ENCODE measurements around the gene TGFBR1. TPM values are rescaled to one million over a fixed set of nuclear protein-coding genes. Genes with fewer than 3 reads are reported as not detected.
A peak's percentile ranks its signal among the peaks of the same experiment; 100 is the strongest.

Gene TGFBR1
- total RNA-seq (2014; rRNA removed) (9.5 and 13.2 TPM in 2 replicates), Bru-seq, nascent RNA (percentile 66 among the genes with signal in this experiment), BruChase-seq, experiment 1, labeled RNA remaining after a 6-hour chase (percentile 74 among the genes with signal in this experiment), BruChase-seq, experiment 2, labeled RNA remaining after a 2-hour chase (percentile 70 among the genes with signal in this experiment)
- long read RNA-seq, full-length matches to known transcripts = 64 of 77 reads
- long read RNA-seq, partial matches to known transcripts = 4 of 77 reads
- long read RNA-seq, other reads (novel, unspliced or antisense) = 9 of 77 reads

DNA sequence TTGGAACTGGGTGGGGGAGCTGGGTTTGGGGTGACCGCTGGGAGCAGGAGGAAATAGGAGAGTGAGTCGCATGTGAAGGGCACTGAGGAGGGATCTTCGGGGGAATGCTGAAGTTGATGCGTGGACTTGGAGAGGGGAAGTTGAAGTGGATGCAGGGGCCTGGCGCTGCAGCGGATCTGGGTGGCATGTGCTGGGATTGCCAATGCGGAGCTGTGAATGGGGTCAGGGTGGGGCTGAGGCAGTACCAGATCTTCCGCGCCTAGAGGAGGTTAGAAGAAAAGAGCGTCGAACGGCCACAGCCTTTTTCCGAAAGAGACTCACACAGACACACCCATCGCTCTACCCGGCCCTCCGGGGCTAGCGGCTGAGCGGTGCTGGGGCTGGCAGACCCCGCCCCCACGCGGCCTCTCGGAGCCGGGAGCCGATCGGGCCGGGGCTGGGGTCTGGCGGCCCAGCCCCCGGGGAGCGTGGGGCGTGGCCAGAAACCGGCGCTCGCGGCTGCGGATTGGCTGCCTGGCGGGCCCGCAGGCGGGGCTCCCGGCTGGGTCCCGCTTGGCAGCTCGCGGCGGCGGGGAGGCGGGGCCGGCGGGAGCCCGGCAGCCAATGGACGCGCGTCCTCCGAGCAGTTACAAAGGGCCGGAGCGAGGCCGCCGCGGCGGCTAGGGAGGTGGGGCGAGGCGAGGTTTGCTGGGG, at the start of gene TGFBR1:
TSS of gene TGFBR1 (plus strand) at position 655 of the 693 bp plus-strand sequence. CDS start 93 bp downstream, outside the sequence.
- no peaks in the 10 kb centered on the region for H3K9me2 ChIP-seq (replicated peaks; ENCODE audit: low read length)
- peak within 1 kb of the TSS; percentile 87 for H2AFZ ChIP-seq (ENCODE audit: low read length)
- no peaks in the 10 kb centered on the region for H3K9me3 ChIP-seq (ENCODE audit: low read length)
- DNase-seq = peak; percentile 88
- CTCF ChIA-PET = interaction anchor here (0.6 kb wide), 1 partner anchor 874 kb away, joined by 3 read pairs; no protein-coding TSS in a partner anchor
- peak within 1 kb of the TSS; percentile 76 for H3K9ac ChIP-seq (ENCODE audit: low read length)
- intact Hi-C loops (cut with micrococcal nuclease) = loop anchor here (2.0 kb wide), 2 partner anchors 36 to 54 kb away; no protein-coding TSS in a partner anchor
- H3K36me3 ChIP-seq (ENCODE audit: low read depth, low read length) = no peaks in the 10 kb centered on the region
- H3K4me3 ChIP-seq (ENCODE audit: low read length) = peak within 1 kb of the TSS; percentile 75
- no peaks in the 10 kb centered on the region for H3F3A ChIP-seq (ENCODE audit: low read length, unreplicated experiment)
- POLR2A ChIA-PET (ENCODE audit: unreplicated experiment) = interaction anchor here (0.5 to 0.6 kb wide), 3 partner anchors 10 to 107 kb away, joined by 3 to 6 read pairs (median 4); no protein-coding TSS in a partner anchor
- H3K4me1 ChIP-seq (ENCODE audit: insufficient read depth, low read length) = peaks cover 13% of the 10 kb centered on the region
- peak; percentile 85 for ATAC-seq
- no TSS peak for BruUV-seq (replicated peaks)
- H3K27ac ChIP-seq (ENCODE audit: low read length) = peak within 1 kb of the TSS; percentile 63
- TF ChIP-seq EZH2 (IDR thresholded peaks at IDR 0.05; ENCODE audit: low read length, unreplicated experiment) (no peak), EZH2phosphoT487 (IDR thresholded peaks at IDR 0.05; ENCODE audit: borderline replicate concordance, low read length) (no peak), CTCF (conservative IDR thresholded peaks at IDR 0.05; ENCODE audit: low read depth, low read length) (no peak)
- peak within 1 kb of the TSS; percentile 98 for H3K4me2 ChIP-seq (ENCODE audit: low read length)
- peaks cover 42% of the 10 kb centered on the region for H3K79me2 ChIP-seq (ENCODE audit: low read length)
- no peaks in the 10 kb centered on the region for H3K27me3 ChIP-seq (ENCODE audit: low read length)
- H4K20me1 ChIP-seq (ENCODE audit: low read length) = peaks cover 26% of the 10 kb centered on the region

- Histone ChIP-seq H3K9ac (ENCODE audit: low read length) (peak overlapping the region; percentile 74), H2AFZ (ENCODE audit: low read length) (no peak overlapping the region), H3K79me2 (ENCODE audit: low read length) (no peaks in the 10 kb centered on the region), H3F3A (ENCODE audit: low read length, unreplicated experiment) (peaks cover 6% of the 10 kb centered on the region), H3K9me2 (replicated peaks; ENCODE audit: low read length) (no peaks in the 10 kb centered on the region), H3K36me3 (ENCODE audit: low read depth, low read length) (no peaks in the 10 kb centered on the region), H3K4me1 (ENCODE audit: insufficient read depth, low read length) (peaks cover 87% of the 10 kb centered on the region), H3K9me3 (ENCODE audit: low read length) (no peaks in the 10 kb centered on the region), H3K27ac (ENCODE audit: low read length) (peak overlapping the region; percentile 96), H3K4me2 (ENCODE audit: low read length) (peak overlapping the region; percentile 31; the same call in 1 of the 2 replicates), H3K4me3 (ENCODE audit: low read length) (no peak overlapping the region), H4K20me1 (ENCODE audit: low read length) (no peaks in the 10 kb centered on the region), H3K27me3 (ENCODE audit: low read length) (no peaks in the 10 kb centered on the region)
- intact Hi-C loops (cut with micrococcal nuclease) = no loop called here
- BruUV-seq (replicated peaks) = no TSS peak
- no peak for ATAC-seq
- TF ChIP-seq EZH2phosphoT487 (IDR thresholded peaks at IDR 0.05; ENCODE audit: borderline replicate concordance, low read length) = no peak
- TF ChIP-seq EZH2 (IDR thresholded peaks at IDR 0.05; ENCODE audit: low read length, unreplicated experiment) = no peak
- no peak for TF ChIP-seq CTCF (conservative IDR thresholded peaks at IDR 0.05; ENCODE audit: low read depth, low read length)
- peak; percentile 88 for DNase-seq
- CTCF ChIA-PET = no interaction called here
- POLR2A ChIA-PET (ENCODE audit: unreplicated experiment) = no interaction called here
Measured at GRCh38 chr9:99055384-99055783, 49.5 kb upstream of the TGFBR1 start.
